ENCODE measurements around the gene XRCC6. TPM values are rescaled to one million over a fixed set of nuclear protein-coding genes. Genes with fewer than 3 reads are reported as not detected.

The XRCC6 gene
- total and polyA plus RNA-seq, 2 donors (not counting 1 experiment from before 2014, with no cell fraction given) = 183 to 268 TPM

GRCh38 chr22:41573677-41574076, 47.4 kb upstream of the XRCC6 start:
- no peak overlapping the region for H3K4me2 ChIP-seq (ENCODE audit: extremely low read depth, insufficient read depth, low read length)
- peaks cover 18% of the 10 kb centered on the region for H3K36me3 ChIP-seq (ENCODE audit: control insufficient read depth, insufficient read depth, low read length)
- no peaks in the 10 kb centered on the region for H3K79me2 ChIP-seq (ENCODE audit: control insufficient read depth, insufficient read depth, low read length)
- no peak overlapping the region for H2AFZ ChIP-seq (ENCODE audit: low read length)
- H4K20me1 ChIP-seq (ENCODE audit: control insufficient read depth, extremely low read depth, insufficient read depth, low read length) = no peaks in the 10 kb centered on the region
- H3K27ac ChIP-seq (ENCODE audit: insufficient read depth, low read length) = no peak overlapping the region
- H3K9ac ChIP-seq (ENCODE audit: insufficient read depth, low read length) = no peak overlapping the region
- no peaks in the 10 kb centered on the region for H3K9me3 ChIP-seq (ENCODE audit: control insufficient read depth, insufficient read depth, low read depth, low read length)
- no peak for DNase-seq (ENCODE audit: low read depth in 2 of 2)
- no peaks in the 10 kb centered on the region for H3K27me3 ChIP-seq (ENCODE audit: control insufficient read depth, insufficient read depth, low read length)
- no peak overlapping the region for H3K4me3 ChIP-seq (replicated peaks in 1 of 4; ENCODE audit: control extremely low read depth in 1 of 4, insufficient read depth in 1 of 4, low read depth in 3 of 4, low read length in 4 of 4)
- H3K4me1 ChIP-seq (ENCODE audit: control insufficient read depth, extremely low read depth, insufficient read depth, low read length) = peaks cover 10% of the 10 kb centered on the region
- TF ChIP-seq CTCF (conservative IDR thresholded peaks at IDR 0.05 in 1 of 2, IDR thresholded peaks at IDR 0.05 in 1 of 2; ENCODE audit: low read depth in 1 of 2, low read length in 2 of 2) (no peak), EZH2 (IDR thresholded peaks at IDR 0.05; ENCODE audit: low read length, missing control alignments) (no peak)

GRCh38 chr22:41574847-41575381, 46.2 kb upstream of the XRCC6 start:
- peak overlapping the region; percentile 40 for H3K9ac ChIP-seq (ENCODE audit: insufficient read depth, low read length)
- H3K4me1 ChIP-seq (ENCODE audit: control insufficient read depth, extremely low read depth, insufficient read depth, low read length) = peaks cover 10% of the 10 kb centered on the region
- no peak overlapping the region for H3K4me3 ChIP-seq (replicated peaks in 1 of 4; ENCODE audit: control extremely low read depth in 1 of 4, insufficient read depth in 1 of 4, low read depth in 3 of 4, low read length in 4 of 4)
- H3K36me3 ChIP-seq (ENCODE audit: control insufficient read depth, insufficient read depth, low read length) = peaks cover 22% of the 10 kb centered on the region
- no peak overlapping the region for H3K4me2 ChIP-seq (ENCODE audit: extremely low read depth, insufficient read depth, low read length)
- no peaks in the 10 kb centered on the region for H3K27me3 ChIP-seq (ENCODE audit: control insufficient read depth, insufficient read depth, low read length)
- no peak overlapping the region for H3K27ac ChIP-seq (ENCODE audit: insufficient read depth, low read length)
- H2AFZ ChIP-seq (ENCODE audit: low read length) = no peak overlapping the region
- peak in 1 of 2 donors; percentile 70 for DNase-seq (ENCODE audit: low read depth in 2 of 2)
- H3K9me3 ChIP-seq (ENCODE audit: control insufficient read depth, insufficient read depth, low read depth, low read length) = no peaks in the 10 kb centered on the region
- H4K20me1 ChIP-seq (ENCODE audit: control insufficient read depth, extremely low read depth, insufficient read depth, low read length) = no peaks in the 10 kb centered on the region
- H3K79me2 ChIP-seq (ENCODE audit: control insufficient read depth, insufficient read depth, low read length) = no peaks in the 10 kb centered on the region
- no peak for TF ChIP-seq CTCF (conservative IDR thresholded peaks at IDR 0.05 in 1 of 2, IDR thresholded peaks at IDR 0.05 in 1 of 2; ENCODE audit: low read depth in 1 of 2, low read length in 2 of 2)
- TF ChIP-seq EZH2 (IDR thresholded peaks at IDR 0.05; ENCODE audit: low read length, missing control alignments) = no peak

- Histone ChIP-seq H3K36me3 (ENCODE audit: control insufficient read depth, insufficient read depth, low read length) (peaks cover 25% of the 10 kb centered on the region), H3K9ac (ENCODE audit: insufficient read depth, low read length) (peak overlapping the region; percentile 40), H3K4me3 (replicated peaks in 1 of 4; ENCODE audit: control extremely low read depth in 1 of 4, insufficient read depth in 1 of 4, low read depth in 3 of 4, low read length in 4 of 4) (no peak overlapping the region), H3K4me1 (ENCODE audit: control insufficient read depth, extremely low read depth, insufficient read depth, low read length) (peaks cover 10% of the 10 kb centered on the region), H3K27ac (ENCODE audit: insufficient read depth, low read length) (no peak overlapping the region), H4K20me1 (ENCODE audit: control insufficient read depth, extremely low read depth, insufficient read depth, low read length) (no peaks in the 10 kb centered on the region), H3K27me3 (ENCODE audit: control insufficient read depth, insufficient read depth, low read length) (no peaks in the 10 kb centered on the region), H3K9me3 (ENCODE audit: control insufficient read depth, insufficient read depth, low read depth, low read length) (no peaks in the 10 kb centered on the region), H2AFZ (ENCODE audit: low read length) (no peak overlapping the region), H3K79me2 (ENCODE audit: control insufficient read depth, insufficient read depth, low read length) (no peaks in the 10 kb centered on the region), H3K4me2 (ENCODE audit: extremely low read depth, insufficient read depth, low read length) (no peak overlapping the region)
- no peak for TF ChIP-seq CTCF (conservative IDR thresholded peaks at IDR 0.05 in 1 of 2, IDR thresholded peaks at IDR 0.05 in 1 of 2; ENCODE audit: low read depth in 1 of 2, low read length in 2 of 2)
- TF ChIP-seq EZH2 (IDR thresholded peaks at IDR 0.05; ENCODE audit: low read length, missing control alignments) = no peak
- DNase-seq (ENCODE audit: low read depth in 2 of 2) = no peak
Measured at GRCh38 chr22:41575533-41575932, 45.6 kb upstream of the XRCC6 start.
